HUES48 (cell line): ENCODE measurements around the gene COL11A1.

Experiments
- H3K27ac ChIP-seq: one replicate; pipeline ENCODE4 v1.7.0; 2013; ENCODE audit warnings: low read depth, low read length, inconsistent platforms
- H3K27me3 ChIP-seq: 2 replicates; pipeline ENCODE4 v1.6.1; 2013; ENCODE audit warnings: mild to moderate bottlenecking, low read length; ENCODE audit not compliant: control insufficient read depth, insufficient read depth
- H3K36me3 ChIP-seq: 2 replicates; pipeline ENCODE4 v1.6.1; 2013; ENCODE audit warnings: low read length; ENCODE audit not compliant: control insufficient read depth, insufficient read depth
- H3K4me1 ChIP-seq: 2 replicates; pipeline ENCODE4 v1.6.1; 2013; ENCODE audit warnings: mild to moderate bottlenecking, low read length; ENCODE audit not compliant: control insufficient read depth, insufficient read depth
- H3K4me3 ChIP-seq: 2 replicates; pipeline ENCODE4 v1.5.1; 2013; ENCODE audit warnings: mild to moderate bottlenecking, low read depth, low read length
- H3K9ac ChIP-seq: 2 replicates; pipeline ENCODE4 v1.6.1; 2013; ENCODE audit warnings: mild to moderate bottlenecking, low read depth, low read length, moderate library complexity
- H3K9me3 ChIP-seq: 2 replicates; pipeline ENCODE4 v1.6.1; 2013; ENCODE audit warnings: low read length; ENCODE audit not compliant: control insufficient read depth, insufficient read depth

COL11A1 gene

DNA sequence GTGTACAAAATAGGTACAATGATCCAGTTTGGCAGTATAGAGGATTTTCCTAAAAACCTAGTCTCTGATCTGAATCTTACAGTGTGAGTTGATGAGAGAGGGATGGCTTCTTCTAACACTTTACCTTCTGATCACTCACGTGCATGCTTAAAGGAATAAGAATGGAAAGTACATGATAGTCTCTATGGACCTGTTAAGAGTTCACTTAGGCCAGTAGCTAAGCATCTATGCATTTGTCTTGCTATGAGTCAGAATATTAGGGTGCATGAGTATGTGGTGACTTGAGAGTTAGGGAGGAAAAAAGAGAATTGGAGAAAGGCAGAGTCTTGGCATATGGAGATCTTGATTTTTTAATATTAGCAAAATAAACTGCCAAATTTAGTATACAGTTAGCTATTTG, 206.3 kb downstream of the COL11A1 start:
- Histone ChIP-seq H3K4me3 (no peak overlapping the region), H3K36me3 (no peaks in the 10 kb centered on the region), H3K4me1 (no peaks in the 10 kb centered on the region), H3K9ac (no peak overlapping the region), H3K27me3 (no peaks in the 10 kb centered on the region), H3K27ac (no peak overlapping the region), H3K9me3 (no peaks in the 10 kb centered on the region)

DNA sequence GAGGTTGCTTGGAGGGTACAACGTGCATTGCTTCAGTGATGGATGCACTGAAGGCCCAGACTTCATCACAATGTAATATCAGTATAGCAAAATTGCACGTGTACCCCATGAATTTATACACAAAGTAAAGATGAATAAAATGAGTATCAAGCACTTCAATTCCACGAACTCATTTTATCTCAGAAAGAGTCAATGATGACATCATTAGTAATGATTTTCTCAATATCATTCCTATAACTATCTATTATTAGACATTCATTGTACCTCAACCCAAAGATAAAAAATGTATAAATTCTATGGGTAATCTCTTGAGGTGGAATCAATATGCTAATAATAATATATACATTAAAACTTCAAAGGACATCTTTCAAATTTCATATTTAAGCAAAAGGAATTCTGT, 208.4 kb downstream of the COL11A1 start:
- H3K4me3 ChIP-seq: no peak overlapping the region
- no peaks in the 10 kb centered on the region for H3K36me3 ChIP-seq
- no peaks in the 10 kb centered on the region for H3K27me3 ChIP-seq
- H3K27ac ChIP-seq: no peak overlapping the region
- no peaks in the 10 kb centered on the region for H3K4me1 ChIP-seq
- no peaks in the 10 kb centered on the region for H3K9me3 ChIP-seq
- no peak overlapping the region for H3K9ac ChIP-seq

- Histone ChIP-seq H3K27me3 (no peaks in the 10 kb centered on the region), H3K27ac (no peak overlapping the region), H3K4me3 (no peak overlapping the region), H3K4me1 (no peaks in the 10 kb centered on the region), H3K36me3 (no peaks in the 10 kb centered on the region), H3K9ac (no peak overlapping the region), H3K9me3 (no peaks in the 10 kb centered on the region)
These were observed 210.8 kb downstream of the COL11A1 start for GRCh38 chr1:102897557-102897956.

DNA sequence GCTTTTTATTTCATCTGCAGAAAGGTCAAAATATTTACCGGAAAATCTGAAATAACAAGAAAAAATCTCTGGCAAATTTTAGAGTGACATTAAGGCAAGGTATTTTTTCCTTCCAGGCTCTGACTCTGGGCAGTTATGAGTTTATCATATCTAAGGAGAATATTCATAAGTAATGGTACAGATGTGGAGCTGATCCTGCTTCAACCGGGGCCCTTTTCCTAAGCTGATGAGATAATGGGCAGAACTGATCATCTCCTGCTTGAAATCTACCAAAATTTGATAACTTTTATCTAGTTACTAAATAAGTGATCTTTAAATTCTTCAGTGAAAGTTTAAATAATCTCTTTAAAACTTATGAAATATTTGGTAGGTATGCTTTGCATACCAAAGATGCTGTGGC, 211.6 kb downstream of the COL11A1 start:
- no peaks in the 10 kb centered on the region for H3K36me3 ChIP-seq
- H3K27me3 ChIP-seq: no peaks in the 10 kb centered on the region
- no peak overlapping the region for H3K9ac ChIP-seq
- no peak overlapping the region for H3K27ac ChIP-seq
- no peaks in the 10 kb centered on the region for H3K9me3 ChIP-seq
- H3K4me3 ChIP-seq: no peak overlapping the region
- H3K4me1 ChIP-seq: no peaks in the 10 kb centered on the region

DNA sequence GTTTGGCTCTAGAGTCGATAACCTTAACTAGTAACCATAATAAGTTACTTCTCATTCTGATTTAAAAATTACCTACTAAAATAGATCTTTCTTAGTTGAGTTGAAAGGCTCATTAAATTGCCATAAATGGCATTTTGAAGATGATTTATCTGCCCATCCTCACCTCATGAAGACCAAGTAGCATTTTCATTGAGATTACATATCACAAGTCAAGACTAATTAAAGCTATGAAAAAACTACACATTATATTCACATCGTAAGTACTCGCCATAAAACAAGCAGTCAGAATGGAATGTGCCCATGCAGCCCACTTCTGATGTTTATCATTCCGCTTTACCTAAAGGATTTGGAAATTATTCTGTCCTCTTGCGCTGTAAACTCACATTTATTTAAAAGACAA, 212.0 kb downstream of the COL11A1 start:
- Histone ChIP-seq H3K4me1 (no peaks in the 10 kb centered on the region), H3K9me3 (no peaks in the 10 kb centered on the region), H3K9ac (no peak overlapping the region), H3K4me3 (no peak overlapping the region), H3K27me3 (no peaks in the 10 kb centered on the region), H3K27ac (no peak overlapping the region), H3K36me3 (no peaks in the 10 kb centered on the region)

GRCh38 chr1:102891868-102892625, 216.3 kb downstream of the COL11A1 start:
- H3K27me3 ChIP-seq: no peaks in the 10 kb centered on the region
- H3K9ac ChIP-seq: no peak overlapping the region
- no peaks in the 10 kb centered on the region for H3K4me1 ChIP-seq
- no peaks in the 10 kb centered on the region for H3K9me3 ChIP-seq
- no peak overlapping the region for H3K27ac ChIP-seq
- H3K36me3 ChIP-seq: no peaks in the 10 kb centered on the region
- no peak overlapping the region for H3K4me3 ChIP-seq

DNA sequence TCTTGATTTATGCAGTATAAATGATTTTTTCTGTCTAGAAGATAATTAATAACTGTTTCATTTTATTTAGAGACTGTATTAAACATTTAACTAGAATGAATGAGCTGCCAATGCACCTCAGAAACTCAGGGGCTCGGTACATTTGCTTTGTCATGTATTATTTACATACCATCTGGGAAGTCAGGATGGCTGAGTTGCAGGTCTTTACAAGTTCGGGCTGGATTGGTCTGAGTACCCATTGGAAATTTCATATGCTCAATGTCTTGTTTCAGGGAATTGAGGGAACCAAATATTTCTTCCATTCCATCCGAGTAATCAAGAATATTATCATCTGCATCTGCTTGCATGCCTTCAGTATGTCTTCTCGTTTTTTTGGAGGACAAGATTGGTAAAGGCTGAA, 221.7 kb downstream of the COL11A1 start:
- Histone ChIP-seq H3K4me1 (peaks cover 7% of the 10 kb centered on the region), H3K27me3 (no peaks in the 10 kb centered on the region), H3K4me3 (no peak overlapping the region), H3K9me3 (no peaks in the 10 kb centered on the region), H3K9ac (no peak overlapping the region), H3K36me3 (no peaks in the 10 kb centered on the region), H3K27ac (no peak overlapping the region)

DNA sequence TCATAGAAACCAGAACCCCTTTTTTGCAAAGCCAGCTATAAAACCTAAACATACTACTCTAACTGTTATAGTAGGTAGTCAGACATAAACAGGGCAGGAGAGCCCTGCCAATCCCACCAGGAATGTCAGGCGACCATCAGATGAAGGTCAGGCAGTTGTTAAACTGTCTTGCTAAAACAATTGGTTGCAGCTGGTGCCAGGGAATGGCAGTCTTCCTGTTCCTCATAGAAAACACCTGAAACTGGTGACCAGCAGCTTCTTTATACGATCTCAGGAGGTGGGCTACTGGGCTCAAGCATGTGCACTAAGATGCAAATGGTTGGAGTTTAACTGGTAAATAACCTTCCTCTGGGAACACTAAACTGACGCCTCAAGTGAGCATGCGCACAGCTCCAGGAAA, 224.1 kb downstream of the COL11A1 start:
- no peak overlapping the region for H3K4me3 ChIP-seq
- H3K36me3 ChIP-seq: no peaks in the 10 kb centered on the region
- H3K27ac ChIP-seq: no peak overlapping the region
- H3K9ac ChIP-seq: no peak overlapping the region
- peaks cover 7% of the 10 kb centered on the region for H3K4me1 ChIP-seq
- H3K9me3 ChIP-seq: no peaks in the 10 kb centered on the region
- no peaks in the 10 kb centered on the region for H3K27me3 ChIP-seq

- no peaks in the 10 kb centered on the region for H3K4me1 ChIP-seq
- H3K9me3 ChIP-seq: no peaks in the 10 kb centered on the region
- H3K9ac ChIP-seq: no peak overlapping the region
- no peak overlapping the region for H3K27ac ChIP-seq
- H3K36me3 ChIP-seq: no peaks in the 10 kb centered on the region
- no peaks in the 10 kb centered on the region for H3K27me3 ChIP-seq
- H3K4me3 ChIP-seq: no peak overlapping the region
These were observed 228.8 kb downstream of the COL11A1 start for GRCh38 chr1:102879439-102879993.

DNA sequence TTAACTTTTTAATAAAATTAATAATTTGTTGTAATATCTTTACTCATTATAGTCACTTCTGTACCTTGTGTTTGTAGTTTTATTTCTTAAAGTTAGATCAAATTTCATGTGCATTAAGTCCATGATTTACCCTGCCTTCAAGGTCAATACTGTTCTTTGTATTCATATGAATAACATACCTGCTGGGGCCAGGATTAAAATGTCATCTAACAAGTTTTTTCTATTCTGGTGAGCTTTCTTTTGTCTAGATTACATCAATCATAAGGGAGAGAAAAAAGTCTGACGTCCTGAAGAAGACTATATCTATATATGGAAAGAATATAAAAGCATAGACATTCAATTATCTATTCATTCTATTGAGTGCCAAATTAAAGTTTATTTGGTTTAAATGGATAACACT, 232.6 kb downstream of the COL11A1 start:
- no peaks in the 10 kb centered on the region for H3K4me1 ChIP-seq
- no peak overlapping the region for H3K9ac ChIP-seq
- H3K4me3 ChIP-seq: no peak overlapping the region
- peaks cover 18% of the 10 kb centered on the region; the same call in 1 of the 2 replicates for H3K9me3 ChIP-seq
- H3K27me3 ChIP-seq: no peaks in the 10 kb centered on the region
- no peaks in the 10 kb centered on the region for H3K36me3 ChIP-seq
- no peak overlapping the region for H3K27ac ChIP-seq

DNA sequence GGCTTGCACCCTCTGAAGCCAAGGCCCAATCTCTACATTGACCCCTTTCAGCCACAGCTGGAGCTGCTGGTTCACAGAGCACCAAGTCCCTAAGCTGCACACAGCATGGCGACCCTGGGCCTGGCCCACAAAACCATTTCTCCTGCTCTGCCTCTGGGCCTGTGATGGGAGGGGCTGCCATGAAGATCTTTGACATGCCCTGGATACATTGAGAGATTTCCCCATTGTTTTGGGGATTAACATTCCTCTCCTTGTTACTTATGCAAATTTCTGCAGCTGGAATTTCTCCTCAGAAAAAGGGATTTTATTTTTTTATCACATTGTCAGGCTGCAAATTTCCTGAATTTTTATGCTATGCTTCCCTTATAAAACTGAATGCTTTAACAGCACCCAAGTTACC, 235.8 kb downstream of the COL11A1 start:
- no peaks in the 10 kb centered on the region for H3K4me1 ChIP-seq
- H3K36me3 ChIP-seq: no peaks in the 10 kb centered on the region
- H3K27me3 ChIP-seq: no peaks in the 10 kb centered on the region
- H3K9ac ChIP-seq: no peak overlapping the region
- peaks cover 34% of the 10 kb centered on the region for H3K9me3 ChIP-seq
- H3K4me3 ChIP-seq: no peak overlapping the region
- H3K27ac ChIP-seq: peak overlapping the region; percentile 35
